Measurements from ENCODE around the gene SAPCD2. TPM values are rescaled to one million over a fixed set of nuclear protein-coding genes. Genes with fewer than 3 reads are reported as not detected.
"Not testable (repeated sequence)": the region's sequence is repeated elsewhere in the genome, so short reads cannot be mapped to it uniquely, and the experiment has no call there.

The SAPCD2 gene
- total RNA-seq: 2.7 TPM

- TF ChIP-seq POLR2AphosphoS5 (IDR thresholded peaks at IDR 0.05; ENCODE audit: insufficient read depth in 1 of 2, low read depth in 1 of 2) (peak in 1 of 2 donors; percentile 53), CTCF (IDR thresholded peaks at IDR 0.05) (no peak)
- Histone ChIP-seq H3K9me3 (no peaks in the 10 kb centered on the region), H3K4me1 (peaks cover 14% of the 10 kb centered on the region), H3K27ac (peak within 1 kb of the TSS; percentile 9), H3K36me3 (no peaks in the 10 kb centered on the region), H3K4me3 (peak within 1 kb of the TSS; percentile 33 to 44), H3K27me3 (no peaks in the 10 kb centered on the region)
- intact Hi-C loops (cut with DNase I): no loop called here
- DNase-seq (ENCODE audit: extremely low spot score in 2 of 2): no peak
These were observed at the start of gene SAPCD2 for GRCh38 chr9:137070201-137070905. Gene SAPCD2 (minus strand): TSS chr9:137070557. CDS start chr9:137070460, 97 bp downstream.

- H3K27me3 ChIP-seq; DNase-seq (ENCODE audit: extremely low spot score in 2 of 2); H3K4me3 ChIP-seq; intact Hi-C loops (cut with DNase I); H3K36me3 ChIP-seq; H3K9me3 ChIP-seq; H3K27ac ChIP-seq: not testable (repeated sequence)
- H3K4me1 ChIP-seq: peaks cover 15% of the 10 kb centered on the region
These were observed 47.8 kb upstream of the SAPCD2 start for GRCh38 chr9:137118092-137118603.

- intact Hi-C loops (cut with DNase I): no loop called here
- no peak overlapping the region for H3K4me3 ChIP-seq
- peaks cover 16% of the 10 kb centered on the region for H3K4me1 ChIP-seq
- H3K36me3 ChIP-seq: peaks cover 0 to 6% of the 10 kb centered on the region in 2 donors
- H3K27me3 ChIP-seq: no peaks in the 10 kb centered on the region
- TF ChIP-seq POLR2AphosphoS5 (IDR thresholded peaks at IDR 0.05; ENCODE audit: insufficient read depth in 1 of 2, low read depth in 1 of 2) (no peak), POLR2A (IDR thresholded peaks at IDR 0.05) (no peak), CTCF (IDR thresholded peaks at IDR 0.05) (no peak)
- no peaks in the 10 kb centered on the region for H3K9me3 ChIP-seq
- no peak for DNase-seq (ENCODE audit: extremely low spot score in 2 of 2)
- no peak overlapping the region for H3K27ac ChIP-seq
These were observed 46.9 kb upstream of the SAPCD2 start for GRCh38 chr9:137117269-137117731.

- H3K4me3 ChIP-seq: no peak overlapping the region
- no peak overlapping the region for H3K27ac ChIP-seq
- intact Hi-C loops (cut with DNase I): no loop called here
These were observed 46.4 kb upstream of the SAPCD2 start for GRCh38 chr9:137116728-137117127.

GRCh38 chr9:137116027-137116507 is 45.7 kb upstream of the SAPCD2 start:
- Histone ChIP-seq H3K27ac (no peak overlapping the region), H3K4me1 (peaks cover 16% of the 10 kb centered on the region), H3K36me3 (peaks cover 0 to 17% of the 10 kb centered on the region in 2 donors), H3K9me3 (no peaks in the 10 kb centered on the region), H3K27me3 (no peaks in the 10 kb centered on the region), H3K4me3 (no peak overlapping the region)
- no peak for TF ChIP-seq POLR2A (IDR thresholded peaks at IDR 0.05)
- TF ChIP-seq POLR2AphosphoS5 (IDR thresholded peaks at IDR 0.05; ENCODE audit: insufficient read depth in 1 of 2, low read depth in 1 of 2): no peak
- no peak for TF ChIP-seq CTCF (IDR thresholded peaks at IDR 0.05)
- no peak for DNase-seq (ENCODE audit: extremely low spot score in 2 of 2)
- intact Hi-C loops (cut with DNase I): no loop called here

More at GRCh38 chr9:137116728-137117127, 46.4 kb upstream of the SAPCD2 start:
- Histone ChIP-seq H3K4me1 (peaks cover 16% of the 10 kb centered on the region), H3K27me3 (no peaks in the 10 kb centered on the region), H3K36me3 (peaks cover 0 to 12% of the 10 kb centered on the region in 2 donors), H3K9me3 (no peaks in the 10 kb centered on the region)
- TF ChIP-seq CTCF (IDR thresholded peaks at IDR 0.05): no peak
- TF ChIP-seq POLR2AphosphoS5 (IDR thresholded peaks at IDR 0.05; ENCODE audit: insufficient read depth in 1 of 2, low read depth in 1 of 2): no peak
- no peak for TF ChIP-seq POLR2A (IDR thresholded peaks at IDR 0.05)
- DNase-seq (ENCODE audit: extremely low spot score in 2 of 2): no peak
